Activated T-cell treated with anti-CD3 and anti-CD28 coated beads for 24 hours (primary cell): ENCODE data around the gene PRODH2.
"Not testable (repeated sequence)": the region's sequence is repeated elsewhere in the genome, so short reads cannot be mapped to it uniquely, and the experiment has no call there.

ENCODE experiments used
- DNase-seq: peaks from one replicate; pipeline ENCODE4 v3.0.0-alpha.2; 2020; ENCODE audit warnings: low read depth

Gene PRODH2

GRCh38 chr19:35796645-35797542, 15.8 kb downstream of the PRODH2 start:
- no peak for DNase-seq

GRCh38 chr19:35795564-35795963, 17.1 kb downstream of the PRODH2 start:
- not testable (repeated sequence) for DNase-seq

GRCh38 chr19:35793381-35794165, 19.1 kb downstream of the PRODH2 start:
- DNase-seq = no peak

GRCh38 chr19:35792888-35793287, 19.8 kb downstream of the PRODH2 start:
- no peak for DNase-seq

GRCh38 chr19:35792312-35792711, 20.3 kb downstream of the PRODH2 start:
- no peak for DNase-seq

- DNase-seq = no peak
Observed at GRCh38 chr19:35791814-35792279, 20.8 kb downstream of the PRODH2 start.

GRCh38 chr19:35790981-35791813, 21.4 kb downstream of the PRODH2 start:
- no peak for DNase-seq

GRCh38 chr19:35789978-35790944, 22.4 kb downstream of the PRODH2 start:
- no peak for DNase-seq

GRCh38 chr19:35789195-35789977, 23.3 kb downstream of the PRODH2 start:
- no peak for DNase-seq

- DNase-seq = no peak
Observed at GRCh38 chr19:35788205-35788960, 24.3 kb downstream of the PRODH2 start.

GRCh38 chr19:35787227-35787799, 25.3 kb downstream of the PRODH2 start:
- no peak for DNase-seq

- DNase-seq = no peak
Observed at GRCh38 chr19:35786299-35787160, 26.1 kb downstream of the PRODH2 start.

- no peak for DNase-seq
Observed at GRCh38 chr19:35785339-35785627, 27.4 kb downstream of the PRODH2 start.

- no peak for DNase-seq
Observed at GRCh38 chr19:35784503-35785338, 27.9 kb downstream of the PRODH2 start.

- no peak for DNase-seq
Observed at GRCh38 chr19:35783469-35784434, 28.9 kb downstream of the PRODH2 start.

- no peak for DNase-seq
Observed at GRCh38 chr19:35782589-35782988, 30.1 kb downstream of the PRODH2 start.
